GM12878 (cell line): ENCODE measurements around the gene NUP214. TPM values are rescaled to one million over a fixed set of nuclear protein-coding genes. Genes with fewer than 3 reads are reported as not detected.

Source experiments
- ATAC-seq: fragments of 200-7000 bp; cut with Tn5 transposase; 3 replicates; pipeline ENCODE4 v1.9.1; 2020; ENCODE audit warnings: mild to moderate bottlenecking, moderate library complexity
- BruUV-seq: library from RNA; stranded (reverse); fragments of 400-500 nt; replicated peaks from 2 replicates; lab custom pipeline; 2021; lab: Mats Ljungman, UMichigan
- CTCF ChIA-PET: fragments of 300-600 bp; sonication (Branson Sonifier 250); formaldehyde crosslinking; extraction: SDS; loops from one replicate; lab custom pipeline; 2021; ENCODE audit warnings: inconsistent platforms; lab: Yijun Ruan, JAX
- POLR2A ChIA-PET: fragments of 350-600 bp; formaldehyde crosslinking; extraction: SDS; loops from one replicate; lab custom pipeline; 2021; ENCODE audit warnings: inconsistent platforms; lab: Charles Lee
- RAD21 ChIA-PET: fragments of 300-600 bp; sonication (Branson Sonifier 250); formaldehyde crosslinking; loops from one replicate; lab custom pipeline; 2023; ENCODE audit warnings: antibody characterized with exemption; ENCODE audit not compliant: unreplicated experiment; lab: Charles Lee
- SMC1A ChIA-PET: fragments of 300-600 bp; sonication (Branson Sonifier 250); formaldehyde crosslinking; loops from one replicate; lab custom pipeline; 2023; ENCODE audit not compliant: unreplicated experiment, uncharacterized antibody; lab: Charles Lee
- DNase-seq: peaks from one replicate; pipeline ENCODE4 v3.0.0-alpha.2; 2011; ENCODE audit warnings: low read depth, low spot score
- FAIRE-seq: peaks from 3 replicates; lab custom pipeline; 2011; peaks lifted over from hg19 to GRCh38; lab: Jason Lieb, UNC
- H2AFZ ChIP-seq: 2 replicates; pipeline ENCODE4 v1.6.0; 2011; ENCODE audit warnings: low read depth, low read length, control low read depth; ENCODE audit not compliant: control insufficient read depth
- H3K27ac ChIP-seq: 2 replicates; pipeline ENCODE4 v1.5.1; 2011; ENCODE audit warnings: control low read depth; ENCODE audit not compliant: control insufficient read depth, insufficient read depth
- H3K27me3 ChIP-seq, 2 experiments: replicated peaks in 1 of 2; 2 replicates each; pipeline versions ENCODE4 v1.6.0 to v1.6.1; 2011; ENCODE audit warnings: low read length in 1 of 2; ENCODE audit not compliant: control insufficient read depth in 2 of 2, insufficient read depth in 2 of 2
- H3K36me3 ChIP-seq, 2 experiments: 2 replicates each; pipeline ENCODE4 v1.5.1; 2011; ENCODE audit warnings: low read length in 1 of 2; ENCODE audit not compliant: control insufficient read depth in 2 of 2, insufficient read depth in 2 of 2
- H3K4me1 ChIP-seq: 2 replicates; pipeline ENCODE4 v1.6.1; 2011; ENCODE audit warnings: mild to moderate bottlenecking, low read length, moderate library complexity, mixed read lengths; ENCODE audit not compliant: control insufficient read depth, insufficient read depth
- H3K4me2 ChIP-seq: 2 replicates; pipeline ENCODE4 v1.6.0; 2011; ENCODE audit warnings: control low read depth; ENCODE audit not compliant: control insufficient read depth, insufficient read depth
- H3K4me3 ChIP-seq: fragments of 200-600 bp; sonication (generic); 2 replicates; pipeline ENCODE4 v1.5.1; 2016
- H3K79me2 ChIP-seq: 2 replicates; pipeline ENCODE4 v1.6.0; 2011; ENCODE audit warnings: low read length; ENCODE audit not compliant: control insufficient read depth, insufficient read depth
- H3K9ac ChIP-seq: 2 replicates; pipeline ENCODE4 v1.8.0; 2011; ENCODE audit warnings: low read length, control low read depth, mixed read lengths; ENCODE audit not compliant: control insufficient read depth, insufficient read depth
- H3K9me3 ChIP-seq: replicated peaks from 3 replicates; pipeline ENCODE4 v1.5.1; 2011; ENCODE audit warnings: mild to moderate bottlenecking, low read length; ENCODE audit not compliant: control insufficient read depth, insufficient read depth
- H4K20me1 ChIP-seq: 2 replicates; pipeline ENCODE4 v1.6.0; 2011; ENCODE audit not compliant: control insufficient read depth, insufficient read depth
- BCLAF1 ChIP-seq: fragments of 450-650 bp; IDR thresholded peaks from 2 replicates; pipeline ENCODE4 v1.6.1; 2017; ENCODE audit warnings: antibody characterized with exemption, mild to moderate bottlenecking, moderate library complexity
- CREM ChIP-seq: IDR thresholded peaks from 2 replicates; pipeline ENCODE4 v1.6.1; 2014; ENCODE audit warnings: antibody characterized with exemption, low read depth
- FOXM1 ChIP-seq: IDR thresholded peaks from 2 replicates; pipeline ENCODE4 v1.6.1; 2012; ENCODE audit warnings: low read depth, mild to moderate bottlenecking, inconsistent platforms, low read length, moderate library complexity
- HCFC1 ChIP-seq: fragments of 150-350 bp; IDR thresholded peaks from 2 replicates; pipeline ENCODE4 v1.6.1; 2014; ENCODE audit warnings: low read length
- IKZF1 ChIP-seq: fragments of 450-650 bp; conservative IDR thresholded peaks from 2 replicates; pipeline ENCODE4 v1.6.1; 2017; ENCODE audit warnings: antibody characterized with exemption, mild to moderate bottlenecking
- MEF2B ChIP-seq: fragments of 450-650 bp; IDR thresholded peaks from 2 replicates; pipeline ENCODE4 v1.6.1; 2018; ENCODE audit warnings: mild to moderate bottlenecking, moderate library complexity; ENCODE audit not compliant: partially characterized antibody, poor library complexity, severe bottlenecking
- TCF3 ChIP-seq: IDR thresholded peaks from 2 replicates; pipeline ENCODE4 v1.6.1; 2012; ENCODE audit warnings: low read depth, mild to moderate bottlenecking, low read length, borderline replicate concordance; ENCODE audit not compliant: insufficient read depth
- ZNF384 ChIP-seq: IDR thresholded peaks from 2 replicates; pipeline ENCODE4 v1.6.1; 2012; ENCODE audit warnings: low read depth, mild to moderate bottlenecking, low read length, improper control_type of control experiment, borderline replicate concordance
- WGBS: methylation state at CpG from one replicate; pipeline ENCODE4 v1.1.6; 2016; ENCODE audit warnings: low lambda C conversion rate; ENCODE audit not compliant: insufficient replicate concordance, insufficient coverage; ENCODE audit errors: missing lambda C conversion rate; 5-methylcytosine and 5-hydroxymethylcytosine counted together
- in situ Hi-C: fragments of 300-500 bp; cut with MboI; formaldehyde crosslinking; loops from 9 replicates; pipeline ENCODE4 v1.14.3; 2018; ENCODE audit warnings: mixed read lengths
- intact Hi-C: fragments of 100-400 bp; cut with micrococcal nuclease; formaldehyde crosslinking; loops from one replicate; pipeline ENCODE4 v1.14.2; 2022; ENCODE audit not compliant: unreplicated experiment
- polyA plus RNA-seq, 11 experiments: library from polyadenylated mRNA; depleted of rRNA in 4 of 11; unstranded in 6 of 11; stranded (reverse) in 5 of 11; fragments of >200 nt; fragmentation: Nextera tagmentation in 4 of 11; fragmentation: Illumina TruSeq in 1 of 11; extraction: Ambion mirVana in 4 of 11; extraction: Trizol in 1 of 11; gene quantifications; 1 replicate in 1 of 11; 2 replicates in 10 of 11; pipeline versions ENCODE4 v1.2.1 to v1.2.3, GENCODE V29; 2011 to 2016; ENCODE audit warnings: inconsistent platforms in 2 of 11, missing spikeins in 2 of 11, low read depth in 1 of 11
- total RNA-seq, 4 experiments: library from RNA; depleted of rRNA in 3 of 4; stranded (reverse); fragments of >200 nt in 3 of 4; fragmentation: Illumina TruSeq in 1 of 4; extraction: Trizol in 1 of 4; gene quantifications; 2 replicates each; pipeline versions ENCODE4 v1.2.1 to v1.2.3, GENCODE V29; 2013 to 2021
- TF ChIP-seq, protein P1 (sequence below): fragments of 450-650 bp; formaldehyde crosslinking; IDR thresholded peaks from 2 replicates; pipeline ENCODE4 v1.5.0; 2022; ENCODE audit warnings: mild to moderate bottlenecking, missing genetic modification characterization

Gene NUP214
- total and polyA plus RNA-seq, 10 of the 15 experiments (the other 5 are each of a cell fraction or from before 2014, with no cell fraction given), result 11.7 to 53.8 (median 17.6) TPM

DNA sequence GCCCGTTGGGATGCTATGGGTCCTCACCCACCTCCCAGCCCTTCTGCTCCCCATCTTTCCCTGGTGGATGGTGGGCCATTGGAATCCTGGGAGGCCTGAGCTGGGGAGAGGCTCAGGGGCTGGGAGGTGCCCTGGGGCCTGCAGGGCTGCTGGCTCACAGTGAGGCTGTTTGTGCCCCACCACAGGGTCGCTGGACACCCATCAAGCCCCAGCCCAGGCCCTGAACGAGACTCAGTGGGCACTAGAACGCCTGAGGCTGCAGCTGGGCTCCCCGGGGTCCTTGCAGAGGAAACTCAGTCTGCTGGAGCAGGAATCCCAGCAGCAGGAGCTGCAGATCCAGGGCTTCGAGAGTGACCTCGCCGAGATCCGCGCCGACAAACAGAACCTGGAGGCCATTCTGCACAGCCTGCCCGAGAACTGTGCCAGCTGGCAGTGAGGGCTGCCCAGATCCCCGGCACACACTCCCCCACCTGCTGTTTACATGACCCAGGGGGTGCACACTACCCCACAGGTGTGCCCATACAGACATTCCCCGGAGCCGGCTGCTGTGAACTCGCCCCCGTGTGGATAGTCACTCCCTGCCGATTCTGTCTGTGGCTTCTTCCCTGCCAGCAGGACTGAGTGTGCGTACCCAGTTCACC is 33.9 kb upstream of the NUP214 start:
- H4K20me1 ChIP-seq, result no peaks in the 10 kb centered on the region
- no peaks in the 10 kb centered on the region for H3K9me3 ChIP-seq
- H3K4me2 ChIP-seq, result no peak overlapping the region
- H3K4me1 ChIP-seq, result no peaks in the 10 kb centered on the region
- no peak overlapping the region for H2AFZ ChIP-seq
- ChIA-PET SMC1A (no interaction called here), CTCF (no interaction called here), POLR2A (no interaction called here), RAD21 (no interaction called here)
- H3K4me3 ChIP-seq, result no peak overlapping the region
- in situ Hi-C loops, result no loop called here
- ATAC-seq (no peak), DNase-seq (no peak), FAIRE-seq (no peak)
- no peak overlapping the region for H3K27ac ChIP-seq
- H3K9ac ChIP-seq, result no peak overlapping the region
- BruUV-seq, result no TSS peak
- no peaks in the 10 kb centered on the region for H3K36me3 ChIP-seq
- intact Hi-C loops, result no loop called here
- no peaks in the 10 kb centered on the region for H3K79me2 ChIP-seq
- H3K27me3 ChIP-seq, result peaks cover 4 to 8% of the 10 kb centered on the region in 2 experiments; a peak in 3 of 4 replicates
- WGBS, result 50% methylated on average over 19 of the region's 19 CpGs
- TF ChIP-seq IKZF1 (no peak), ZNF384 (no peak), CREM (no peak), FOXM1 (no peak), BCLAF1 (no peak), HCFC1 (no peak), MEF2B (no peak), TCF3 (no peak)
- TF ChIP-seq, protein P1, sequence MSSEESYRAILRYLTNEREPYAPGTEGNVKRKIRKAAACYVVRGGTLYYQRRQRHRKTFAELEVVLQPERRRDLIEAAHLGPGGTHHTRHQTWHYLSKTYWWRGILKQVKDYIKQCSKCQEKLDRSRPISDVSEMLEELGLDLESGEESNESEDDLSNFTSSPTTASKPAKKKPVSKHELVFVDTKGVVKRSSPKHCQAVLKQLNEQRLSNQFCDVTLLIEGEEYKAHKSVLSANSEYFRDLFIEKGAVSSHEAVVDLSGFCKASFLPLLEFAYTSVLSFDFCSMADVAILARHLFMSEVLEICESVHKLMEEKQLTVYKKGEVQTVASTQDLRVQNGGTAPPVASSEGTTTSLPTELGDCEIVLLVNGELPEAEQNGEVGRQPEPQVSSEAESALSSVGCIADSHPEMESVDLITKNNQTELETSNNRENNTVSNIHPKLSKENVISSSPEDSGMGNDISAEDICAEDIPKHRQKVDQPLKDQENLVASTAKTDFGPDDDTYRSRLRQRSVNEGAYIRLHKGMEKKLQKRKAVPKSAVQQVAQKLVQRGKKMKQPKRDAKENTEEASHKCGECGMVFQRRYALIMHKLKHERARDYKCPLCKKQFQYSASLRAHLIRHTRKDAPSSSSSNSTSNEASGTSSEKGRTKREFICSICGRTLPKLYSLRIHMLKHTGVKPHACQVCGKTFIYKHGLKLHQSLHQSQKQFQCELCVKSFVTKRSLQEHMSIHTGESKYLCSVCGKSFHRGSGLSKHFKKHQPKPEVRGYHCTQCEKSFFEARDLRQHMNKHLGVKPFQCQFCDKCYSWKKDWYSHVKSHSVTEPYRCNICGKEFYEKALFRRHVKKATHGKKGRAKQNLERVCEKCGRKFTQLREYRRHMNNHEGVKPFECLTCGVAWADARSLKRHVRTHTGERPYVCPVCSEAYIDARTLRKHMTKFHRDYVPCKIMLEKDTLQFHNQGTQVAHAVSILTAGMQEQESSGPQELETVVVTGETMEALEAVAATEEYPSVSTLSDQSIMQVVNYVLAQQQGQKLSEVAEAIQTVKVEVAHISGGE (CRISPR knock-in tag), result no peak
